HG02852 (cell line): ENCODE measurements around the gene TAL1.
"Not testable (repeated sequence)": the region's sequence is repeated elsewhere in the genome, so short reads cannot be mapped to it uniquely, and the experiment has no call there.

ENCODE experiments used
- ATAC-seq: cut with Tn5 transposase; IDR thresholded peaks from one replicate; pipeline ENCODE4 v1.9.1; 2021; ENCODE audit warnings: mild to moderate bottlenecking, moderate library complexity; ENCODE audit not compliant: unreplicated experiment

Gene TAL1

DNA sequence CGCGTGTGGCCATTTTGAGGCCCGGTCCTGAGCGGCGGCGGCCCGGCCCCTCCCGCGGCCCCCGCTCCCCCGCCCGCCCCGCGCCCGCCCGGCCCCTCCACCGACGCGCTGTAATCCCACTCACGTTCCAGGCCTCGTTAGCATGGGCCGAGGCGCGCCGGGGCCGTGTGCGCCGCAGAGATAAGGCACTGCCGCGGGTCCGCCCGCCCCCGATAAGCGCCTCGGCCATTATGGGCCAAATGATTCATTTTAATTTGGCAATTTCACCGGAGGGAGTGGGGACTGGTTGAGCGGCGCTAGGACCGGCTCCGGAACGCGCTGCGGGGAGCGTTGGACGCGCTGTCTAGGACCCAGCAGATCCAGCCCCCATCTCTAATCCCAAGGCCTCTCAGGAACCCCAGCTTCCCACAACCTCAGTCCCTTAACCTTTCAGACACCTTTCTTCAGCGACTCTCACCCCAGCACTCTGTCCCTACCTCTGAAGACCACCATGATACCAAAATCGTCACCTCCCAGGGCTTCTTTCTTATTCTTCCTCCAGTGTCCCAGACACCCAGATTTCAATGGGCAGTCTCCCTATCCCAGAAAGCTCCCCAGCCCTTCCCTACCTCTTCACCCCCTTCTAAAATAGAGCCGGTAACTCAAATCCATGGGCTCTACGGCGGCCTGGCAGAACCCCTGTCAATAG, at the start of gene TAL1:
Gene TAL1 (minus strand): TSS at position 39 of the 688 bp plus-strand sequence. CDS start 6,337 bp downstream, outside the sequence.
- no peak for ATAC-seq

DNA sequence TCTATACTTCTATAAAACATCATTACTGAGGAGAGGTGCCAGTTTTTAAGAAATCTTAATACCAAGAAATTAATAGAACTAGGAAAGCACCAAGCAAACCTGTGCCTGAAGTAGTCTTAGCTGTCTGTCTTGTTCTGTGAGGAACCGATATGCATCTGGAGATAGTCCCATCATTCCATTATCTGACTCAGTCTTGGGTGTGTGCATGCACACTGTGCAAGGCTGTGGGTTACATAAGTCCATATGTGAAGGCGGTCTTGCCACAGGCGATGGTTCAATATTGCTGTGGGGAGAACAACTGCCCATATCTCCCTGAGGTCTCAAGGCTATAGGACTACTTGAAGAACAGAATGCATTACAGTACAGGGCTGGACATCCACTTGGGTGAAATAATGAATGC, 48.1 kb upstream of the TAL1 start:
- no peak for ATAC-seq

DNA sequence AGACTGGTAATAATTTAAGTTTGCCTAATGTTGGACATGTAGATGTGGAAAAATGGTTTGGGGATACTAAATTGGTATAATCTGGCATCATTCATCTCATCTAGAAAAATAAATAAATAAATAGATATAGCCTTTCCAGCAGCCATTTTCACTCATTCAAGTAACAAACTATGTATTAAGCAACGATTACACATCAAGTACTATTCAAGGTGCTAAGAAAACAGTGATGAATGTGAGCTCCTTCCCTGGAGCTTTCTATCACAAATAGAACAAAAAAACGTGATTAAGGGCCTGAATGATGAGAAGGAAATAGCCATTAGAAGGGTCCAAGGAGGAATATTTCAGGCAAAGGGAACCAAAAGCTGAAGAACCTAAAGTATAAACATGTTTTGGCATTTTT, 44.8 kb upstream of the TAL1 start:
- no peak for ATAC-seq

DNA sequence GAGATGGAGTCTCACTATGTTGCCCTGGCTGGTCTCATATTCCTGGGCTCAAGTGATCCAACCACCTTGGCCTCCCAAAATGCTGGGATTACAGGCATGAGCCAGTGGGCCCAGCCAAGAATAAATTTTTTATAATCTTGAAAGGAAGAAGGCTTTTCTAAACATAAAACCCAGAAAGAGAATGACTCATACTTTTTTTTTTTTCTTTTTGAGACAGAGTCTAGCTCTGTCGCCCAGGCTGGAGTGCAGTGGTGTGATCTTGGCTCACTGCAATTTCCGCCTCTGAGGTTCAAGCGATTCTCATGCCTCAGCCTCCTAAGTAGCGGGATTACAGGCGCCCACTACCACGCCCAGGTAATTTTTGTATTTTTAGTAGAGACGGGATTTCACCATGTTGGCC, 43.8 kb upstream of the TAL1 start:
- not testable (repeated sequence) for ATAC-seq

DNA sequence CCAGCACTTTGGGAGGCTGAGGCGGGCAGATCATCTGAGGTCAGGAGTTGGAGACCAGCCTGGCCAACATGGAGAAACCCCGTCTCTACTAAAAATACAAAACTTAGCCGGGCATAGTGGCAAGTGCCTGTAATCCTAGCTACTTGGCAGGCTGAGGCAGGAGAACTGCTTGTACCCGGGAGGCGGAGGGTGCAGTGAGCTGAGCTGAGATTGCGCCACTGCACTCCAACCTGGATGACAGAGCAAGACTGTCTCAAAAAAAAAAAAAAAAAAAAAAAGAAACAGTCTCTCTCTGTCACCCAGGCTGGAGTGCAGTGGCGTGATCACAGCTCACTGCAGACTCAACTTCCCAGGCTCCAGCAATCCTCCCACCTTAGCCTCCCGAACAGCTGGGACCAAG, 33.5 kb upstream of the TAL1 start:
- ATAC-seq: not testable (repeated sequence)

DNA sequence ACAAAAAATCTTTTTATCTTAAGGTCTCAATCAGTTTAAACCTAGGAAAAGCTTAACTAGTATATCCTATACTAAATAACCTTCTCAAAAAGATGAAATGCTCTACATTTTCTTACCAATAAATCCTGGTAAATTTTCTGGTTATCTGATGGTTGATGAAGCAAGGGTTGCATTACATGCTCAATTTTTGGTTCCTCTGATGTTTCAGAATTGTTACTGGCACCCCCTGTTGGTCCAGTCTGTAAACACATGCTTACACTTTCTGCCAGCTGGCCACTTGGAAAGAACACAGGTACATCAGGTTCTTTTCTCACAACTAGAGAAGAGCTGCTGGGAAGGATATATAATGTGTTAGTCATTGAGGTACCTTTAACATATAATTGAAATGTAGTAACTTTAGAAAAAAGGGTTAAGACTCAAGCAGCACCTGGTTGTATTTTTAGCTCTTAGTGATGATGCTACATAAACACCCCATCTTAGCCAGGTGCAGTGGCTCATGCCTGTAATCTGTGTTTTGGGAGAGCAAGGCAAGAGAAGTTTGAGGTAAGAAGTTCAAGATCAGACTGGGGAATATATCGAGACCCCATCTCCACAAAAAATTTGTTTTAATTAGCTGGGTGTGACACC, 30.9 kb upstream of the TAL1 start:
- no peak for ATAC-seq

DNA sequence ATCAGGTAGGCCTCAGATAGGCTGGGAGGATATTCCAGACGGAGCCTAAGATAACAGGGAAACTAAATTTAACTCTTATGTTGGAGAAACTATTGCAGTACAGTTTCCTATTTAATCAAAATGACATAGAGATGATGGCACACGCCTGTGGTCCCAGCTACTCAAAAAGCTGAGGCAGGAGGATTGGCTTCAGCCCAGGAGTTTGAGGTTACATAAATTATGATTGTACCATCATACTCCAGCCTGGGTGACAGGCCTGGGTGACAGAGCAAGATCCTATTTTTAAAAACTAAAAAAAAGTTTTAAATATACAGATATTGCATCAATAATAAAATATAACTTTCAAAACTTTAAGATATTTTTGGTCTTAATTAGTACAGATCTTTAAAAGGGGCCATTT, 25.2 kb upstream of the TAL1 start:
- ATAC-seq: no peak

DNA sequence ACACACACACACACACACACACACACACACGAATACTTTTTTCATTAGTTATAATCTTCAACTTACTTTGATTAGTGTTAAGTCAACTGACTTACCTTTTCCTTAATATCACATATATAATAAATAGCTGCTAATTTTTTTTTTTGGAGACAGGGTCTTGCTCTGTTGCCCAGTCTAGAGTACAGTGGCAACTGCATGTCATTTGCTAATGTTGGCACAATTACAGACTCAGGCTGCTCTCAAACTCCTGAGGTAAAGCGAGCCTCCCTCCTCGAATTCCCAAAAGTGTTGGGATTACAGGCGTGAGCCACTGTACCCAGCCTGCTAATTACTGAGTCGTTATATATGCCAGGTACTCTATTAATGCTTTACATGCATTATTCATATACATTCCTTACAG, 20.8 kb upstream of the TAL1 start:
- ATAC-seq: no peak

DNA sequence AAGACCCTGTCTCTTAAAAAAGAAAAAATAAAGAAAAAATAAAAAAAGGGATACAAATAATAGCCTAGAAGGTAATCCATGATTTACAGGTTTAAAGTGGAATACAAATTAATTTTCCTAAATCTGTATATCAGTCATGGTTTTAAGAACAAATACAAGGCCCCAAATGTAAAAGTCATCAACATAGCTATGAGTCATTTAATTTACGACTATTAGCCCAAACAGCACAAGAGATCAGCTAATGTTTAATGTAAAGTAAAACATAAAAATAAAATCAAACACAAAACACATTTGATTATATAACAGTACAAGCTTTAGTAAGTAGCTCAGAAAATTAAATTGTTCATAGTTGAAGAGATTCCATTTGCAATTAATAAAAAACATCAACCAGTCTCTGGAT, 20.3 kb upstream of the TAL1 start:
- ATAC-seq: no peak

DNA sequence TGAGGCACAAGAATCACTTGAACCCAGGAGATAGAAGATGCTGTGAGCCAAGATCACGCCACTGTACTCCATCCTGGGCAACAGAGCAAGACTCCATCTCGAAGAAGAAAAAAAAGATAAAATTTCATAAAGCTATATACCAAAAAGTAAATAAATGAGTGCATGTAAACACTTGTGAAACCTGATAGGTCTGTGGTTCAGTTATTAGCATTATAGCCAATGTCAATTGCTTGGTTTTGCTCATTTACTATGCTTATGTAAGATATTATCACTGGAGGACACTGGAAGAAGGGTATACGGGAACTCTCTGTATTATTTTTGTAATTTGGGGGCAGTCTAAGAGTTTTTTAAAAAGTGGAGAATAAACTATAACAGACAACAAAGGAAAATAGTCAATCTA, 17.7 kb upstream of the TAL1 start:
- ATAC-seq: no peak

DNA sequence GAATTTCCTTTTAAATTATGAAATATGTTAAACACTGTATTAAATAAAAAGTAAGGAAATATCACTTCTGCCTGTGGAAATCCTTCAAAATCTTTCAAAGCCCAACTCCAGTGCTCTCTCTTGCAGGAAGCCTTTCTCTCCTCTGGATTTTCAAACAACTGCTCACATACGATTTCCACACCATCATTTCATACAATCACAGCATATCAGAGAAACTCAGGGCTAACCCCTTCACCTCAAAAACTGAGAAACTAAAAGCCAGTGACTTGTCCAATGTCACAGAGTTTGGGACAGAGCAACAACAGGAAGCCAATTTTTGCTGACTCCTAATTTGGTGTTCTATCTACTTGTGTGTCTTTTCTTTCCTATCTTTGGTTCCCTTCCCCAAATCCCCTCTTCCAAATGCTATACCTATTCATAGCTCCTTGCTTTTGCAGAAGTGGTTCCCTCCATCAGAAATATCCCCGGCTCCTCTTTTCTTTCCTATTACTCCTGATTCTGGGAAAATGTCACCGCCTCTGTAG, 12.4 kb upstream of the TAL1 start:
- ATAC-seq: no peak

DNA sequence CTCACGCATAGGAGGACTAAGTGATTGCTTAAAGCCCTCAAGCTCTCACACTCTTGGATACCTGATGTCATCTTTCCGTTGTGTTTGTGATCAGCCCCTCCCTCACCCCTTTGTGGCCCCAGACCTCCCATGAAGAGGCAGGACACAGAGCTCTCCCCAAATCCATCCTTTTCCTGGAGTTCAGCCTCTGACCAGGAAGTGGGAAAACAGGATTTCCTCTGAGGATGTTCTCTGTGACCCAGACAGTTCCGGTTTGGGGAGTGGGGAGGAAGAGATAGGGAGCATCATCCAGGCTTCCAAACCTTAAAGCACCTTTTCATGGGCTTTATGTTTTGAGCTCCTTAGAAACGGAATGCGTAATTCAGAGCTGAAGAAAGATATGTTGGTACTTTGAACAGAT, 11.9 kb upstream of the TAL1 start:
- no peak for ATAC-seq

DNA sequence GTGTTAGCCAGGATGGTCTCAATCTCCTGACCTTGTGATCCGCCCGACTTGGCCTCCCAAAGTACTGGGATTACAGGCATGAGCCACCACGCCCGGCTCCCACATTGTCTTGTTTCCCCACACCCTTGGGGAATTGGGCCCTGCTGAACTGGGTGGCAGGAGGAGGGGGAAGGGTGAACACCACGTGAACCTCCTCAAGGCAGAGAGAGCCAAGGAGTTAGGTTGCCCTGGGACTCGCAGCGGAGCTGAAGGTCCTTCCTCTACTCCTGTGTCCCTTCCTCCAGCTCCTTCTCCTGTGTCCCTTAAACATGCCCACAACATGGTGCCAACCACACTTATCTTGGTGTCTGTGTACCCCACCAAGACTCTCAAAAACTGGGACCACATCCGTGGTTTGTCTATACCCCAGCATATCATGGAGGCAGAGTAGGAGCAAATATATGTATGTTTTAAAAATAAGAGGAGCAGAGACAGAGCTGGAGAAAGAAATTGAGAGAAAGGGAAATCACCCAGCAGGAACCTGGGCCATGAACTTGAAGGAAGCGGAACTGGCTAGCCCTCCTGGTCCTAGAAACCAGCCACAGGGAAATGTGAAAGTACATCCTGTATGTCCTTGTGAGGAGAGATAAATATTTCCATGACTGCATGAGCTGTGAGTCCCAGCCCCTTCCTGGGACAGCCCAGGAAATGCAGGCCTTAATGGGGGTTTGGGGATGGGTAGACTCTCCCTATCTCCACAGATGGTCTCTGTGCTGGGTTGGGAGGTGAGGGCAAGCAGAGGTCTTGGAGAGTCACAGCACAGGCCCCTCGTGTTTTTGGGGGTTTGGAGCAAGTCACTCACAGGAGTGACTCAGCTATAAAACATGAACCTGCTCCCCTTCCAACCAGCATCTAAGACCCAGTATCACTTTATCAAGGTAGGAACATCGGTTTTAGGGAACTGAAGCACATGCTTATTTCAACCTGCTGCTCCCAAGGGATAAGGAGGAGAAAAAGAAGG, 9.4 kb upstream of the TAL1 start:
- no peak for ATAC-seq

DNA sequence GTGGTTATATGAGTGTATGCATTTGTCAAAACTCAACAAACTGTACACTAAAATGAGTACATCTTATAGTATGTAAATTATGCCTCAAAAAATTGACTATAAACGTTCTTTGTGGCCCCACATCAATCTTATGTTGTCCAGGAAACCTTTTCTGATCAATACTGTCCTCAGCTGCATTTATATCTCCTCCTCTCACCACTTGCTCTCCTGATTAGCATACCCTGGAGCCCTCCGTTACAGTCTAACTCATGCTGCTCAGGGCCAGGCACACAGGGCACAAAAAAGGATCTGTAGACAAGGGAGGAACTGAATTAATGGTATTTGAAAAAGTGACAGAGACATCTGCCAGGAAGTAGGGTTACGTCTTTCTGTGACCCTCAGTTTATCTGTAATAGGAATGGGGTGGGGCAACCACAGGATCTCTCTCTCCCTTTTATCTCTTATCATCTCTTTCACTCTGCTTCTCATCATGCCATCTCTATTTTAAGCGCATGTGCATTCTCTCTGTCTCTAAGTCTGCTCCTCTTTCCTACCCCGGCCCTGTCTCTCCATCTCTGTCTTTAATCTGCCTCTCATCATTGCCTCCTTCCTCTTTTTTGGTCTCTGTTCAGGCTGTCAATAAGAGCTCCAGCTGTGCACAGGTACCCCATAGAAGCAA, 7.0 kb upstream of the TAL1 start:
- ATAC-seq: no peak

DNA sequence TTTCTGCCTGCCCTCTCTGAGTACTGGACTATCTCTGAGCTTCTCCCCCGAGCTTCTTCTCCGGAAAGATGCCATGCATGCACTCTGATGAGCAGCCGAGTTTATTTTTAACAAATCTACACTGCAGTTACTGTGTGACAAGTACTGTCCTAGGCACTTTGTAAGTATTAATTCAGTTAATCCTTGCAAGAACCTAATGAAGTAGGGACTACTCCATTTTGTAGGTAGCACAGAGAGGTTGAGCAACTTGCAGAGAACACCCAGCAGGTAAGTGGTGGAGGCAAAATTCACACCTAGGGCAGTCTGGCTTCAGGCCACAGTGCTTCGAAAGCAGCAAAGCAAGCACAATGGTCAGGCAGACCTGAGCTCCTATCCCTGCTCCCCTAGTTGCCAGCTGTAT, 3.8 kb upstream of the TAL1 start:
- no peak for ATAC-seq

DNA sequence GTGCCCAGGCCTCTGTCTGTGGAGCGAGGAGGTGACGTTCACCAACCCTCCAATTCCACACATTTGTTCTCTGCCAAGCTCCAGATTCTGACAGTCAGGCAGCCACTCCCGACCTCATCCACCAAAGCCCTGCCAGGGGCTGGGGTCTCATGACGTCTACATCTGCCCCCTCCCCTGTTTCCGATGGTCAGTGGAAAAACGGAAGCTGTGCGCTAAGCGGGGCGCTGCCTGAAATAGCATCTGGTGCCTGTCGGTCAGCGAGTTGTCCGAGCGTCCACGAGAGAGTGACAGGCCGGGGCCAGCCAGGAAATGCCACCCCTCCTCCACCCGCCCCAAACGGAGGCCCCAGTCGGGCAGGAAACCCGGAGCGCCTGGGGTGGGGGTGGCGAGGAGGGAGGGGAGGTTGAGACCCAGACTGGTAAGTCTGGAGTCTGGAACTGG, 3.2 kb upstream of the TAL1 start:
- no peak for ATAC-seq

DNA sequence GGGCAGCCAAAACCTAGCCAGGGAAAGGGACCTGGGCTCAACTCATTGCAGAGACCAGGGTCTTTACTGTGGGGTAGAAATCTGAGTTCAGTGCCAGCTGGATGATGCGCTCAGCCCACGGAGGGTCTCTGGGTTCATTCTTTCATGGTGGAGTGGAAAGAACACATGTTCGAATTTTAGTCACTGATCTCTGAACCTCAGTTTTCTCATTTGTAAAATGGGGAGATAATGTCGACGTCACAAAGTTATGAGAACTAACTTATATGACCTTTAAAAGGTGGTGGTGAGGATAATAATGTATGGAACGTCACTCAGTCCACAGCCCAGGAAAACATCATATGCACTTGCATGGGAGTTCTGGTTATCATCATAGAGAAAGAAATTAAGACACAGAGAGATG, 1.2 kb upstream of the TAL1 start:
- ATAC-seq: no peak

DNA sequence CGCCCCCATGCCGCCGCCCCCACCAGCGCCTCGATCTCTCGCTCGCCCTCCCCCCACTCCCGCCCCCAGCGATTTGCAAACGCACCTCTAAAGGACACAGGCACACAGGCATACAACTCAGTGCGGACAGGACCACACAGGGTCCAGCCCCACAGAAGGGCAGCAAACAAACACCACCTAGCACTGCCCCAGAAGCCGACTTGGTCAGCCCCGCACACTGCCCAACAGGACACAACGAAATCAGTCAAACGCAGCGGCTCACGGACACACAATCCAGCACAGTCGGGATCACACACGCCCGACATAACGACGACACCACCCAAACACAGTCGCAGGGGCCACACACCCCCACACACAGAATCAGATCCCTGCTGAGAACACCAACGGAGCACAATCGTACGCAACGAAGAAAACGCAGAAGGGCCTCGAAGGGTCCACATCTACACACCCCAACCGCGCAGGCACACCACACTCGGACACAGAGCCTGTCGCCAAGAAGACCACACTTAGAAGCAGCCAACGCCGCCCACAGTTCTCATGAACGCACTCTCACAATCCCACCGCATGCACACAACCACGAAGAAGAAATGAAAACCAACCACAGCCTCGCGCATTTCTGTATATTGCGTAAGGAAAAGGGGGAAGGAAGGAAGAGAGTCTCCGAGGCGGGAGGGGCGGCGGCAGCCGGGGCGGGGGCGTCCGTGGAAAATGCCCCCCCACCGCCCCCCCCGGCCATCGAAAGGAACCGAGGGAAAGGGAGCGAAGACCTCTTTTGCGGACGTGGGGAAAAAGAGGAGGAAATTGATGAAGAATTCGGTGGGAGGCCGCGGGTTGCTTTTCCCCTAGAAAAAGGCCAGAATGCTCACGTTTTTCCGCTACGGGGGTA, 481 bp downstream of the TAL1 start:
- ATAC-seq: no peak

DNA sequence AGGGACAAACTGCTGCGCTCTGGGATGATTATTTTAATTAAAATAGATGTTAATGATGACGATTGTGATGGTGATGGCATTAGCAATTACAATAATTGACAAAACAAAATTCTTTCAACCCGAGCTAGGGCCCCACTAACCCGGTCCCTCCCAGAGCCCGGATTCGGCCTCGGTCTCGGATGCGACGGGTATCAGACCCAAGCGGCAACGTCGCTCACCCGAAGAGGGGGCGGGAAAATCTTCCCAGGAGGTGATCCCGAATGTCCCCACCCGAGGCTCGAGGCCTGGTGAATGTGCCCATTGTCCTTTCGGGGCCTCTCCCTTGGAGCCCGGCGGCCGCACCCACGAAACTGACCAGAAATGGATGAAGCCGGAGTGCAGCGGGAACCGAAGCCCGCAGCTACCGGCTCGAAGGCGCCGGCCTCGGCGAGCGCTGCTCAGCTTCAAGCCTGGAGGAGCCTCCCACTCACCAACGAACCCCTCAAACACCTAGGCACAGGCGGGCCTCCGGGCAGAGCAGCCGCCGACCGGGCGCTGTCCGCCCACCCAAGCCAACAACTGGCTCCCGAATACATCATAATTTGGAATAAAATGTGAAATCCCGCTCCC, 1.2 kb downstream of the TAL1 start:
- ATAC-seq: no peak
